NCI-H1105 (cell line): ENCODE results near the gene SOD1.
"Not testable (repeated sequence)": the region's sequence is repeated elsewhere in the genome, so short reads cannot be mapped to it uniquely, and the experiment has no call there.

ENCODE experiments used
- DNase-seq: peaks from one replicate; lab custom pipeline; 2025; lab: John Stamatoyannopoulos, UW

The SOD1 gene

GRCh38 chr21:31659536-31660258, at the start of gene SOD1:
Gene SOD1, plus strand, starts transcription at chr21:31659693. Its CDS starts 77 bp downstream, at chr21:31659770.
- peak; percentile 92 for DNase-seq

- no peak for DNase-seq
These were observed 48.0 kb upstream of the SOD1 start for GRCh38 chr21:31611445-31611844.

GRCh38 chr21:31612894-31613785, 46.4 kb upstream of the SOD1 start:
- DNase-seq, result no peak

GRCh38 chr21:31614705-31615104, 44.8 kb upstream of the SOD1 start:
- DNase-seq, result no peak

- no peak for DNase-seq
These were observed 43.3 kb upstream of the SOD1 start for GRCh38 chr21:31616216-31616615.

DNA sequence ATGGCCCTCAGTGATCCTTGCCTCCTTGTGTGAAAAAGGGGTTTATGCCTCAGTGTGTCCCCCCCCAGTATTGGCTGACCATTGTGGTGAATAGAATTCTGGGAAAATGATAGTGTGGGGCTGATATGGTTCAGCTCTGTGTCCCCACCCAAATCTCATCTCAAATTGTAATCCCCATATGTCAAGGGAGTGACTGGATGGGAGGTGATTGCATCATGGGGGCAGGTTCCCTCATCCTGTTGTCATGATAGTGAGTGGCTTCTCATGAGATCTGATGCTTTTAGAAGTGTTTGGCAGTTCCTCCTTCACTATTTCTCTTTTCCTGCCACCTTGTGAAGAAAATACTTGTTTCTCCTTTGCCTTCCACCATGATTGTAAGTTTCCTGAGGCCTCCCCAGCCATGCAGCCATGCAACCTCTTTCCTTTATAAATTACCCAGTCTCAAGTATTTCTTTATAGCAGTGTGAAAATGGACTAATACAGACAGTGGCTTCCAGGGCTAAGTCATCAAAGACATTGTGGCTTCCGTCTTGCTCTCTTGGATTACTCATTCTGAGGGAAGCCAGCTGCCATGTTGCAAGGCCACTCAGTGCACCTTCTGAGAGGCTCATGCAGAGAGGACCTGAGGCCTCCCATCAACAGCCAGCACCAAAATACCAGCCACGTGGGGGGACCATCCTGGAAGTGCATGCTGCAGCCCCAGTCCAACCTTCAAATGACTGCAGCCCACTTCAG, 40.6 kb upstream of the SOD1 start:
- DNase-seq, result no peak

GRCh38 chr21:31622397-31622796, 37.1 kb upstream of the SOD1 start:
- DNase-seq, result no peak

DNA sequence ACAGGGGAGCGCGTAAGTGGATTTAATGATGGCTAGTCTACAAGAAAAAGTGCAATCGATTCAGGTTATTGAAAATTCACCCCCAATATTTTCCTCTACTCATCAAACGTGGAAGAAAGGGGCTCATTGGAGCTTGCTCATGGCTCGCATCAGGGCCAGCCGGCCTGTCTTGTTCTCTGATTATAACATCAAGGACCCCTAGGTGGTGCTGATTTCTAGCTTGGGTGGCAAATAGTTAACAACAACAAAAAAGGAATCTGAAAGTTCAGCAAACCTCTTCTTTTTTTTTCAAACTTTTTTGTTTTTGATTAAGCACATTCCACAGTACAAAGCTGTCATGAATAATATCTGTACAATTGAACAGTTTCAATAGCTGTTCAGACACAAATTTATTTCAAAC, 35.8 kb upstream of the SOD1 start:
- no peak for DNase-seq

- no peak for DNase-seq
These were observed 35.3 kb upstream of the SOD1 start for GRCh38 chr21:31624181-31624580.

DNA sequence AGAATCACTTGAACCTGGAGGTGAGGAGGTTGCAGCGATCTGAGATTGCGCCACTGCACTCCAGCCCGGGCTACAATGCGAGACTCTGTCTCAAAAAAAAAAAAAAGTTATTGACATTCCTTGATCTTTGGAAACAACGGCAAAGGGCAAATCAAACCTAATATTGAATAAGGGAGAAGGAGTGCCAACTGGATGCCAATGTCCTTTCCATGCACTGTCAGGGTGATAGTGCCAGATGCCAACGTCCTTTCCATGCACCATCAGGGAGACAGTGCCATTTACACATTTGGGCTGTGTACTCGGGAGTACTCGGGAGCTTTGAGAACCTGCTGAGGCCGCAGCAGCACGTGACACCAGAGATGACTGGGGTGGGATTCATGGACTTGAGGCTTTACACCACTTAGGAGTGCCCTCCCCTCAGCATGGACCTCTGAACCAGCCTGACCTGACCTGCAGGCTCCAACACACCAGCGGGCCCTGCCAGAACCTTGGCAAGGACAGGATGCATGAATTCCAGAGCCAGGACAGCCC, 34.5 kb upstream of the SOD1 start:
- no peak for DNase-seq

DNA sequence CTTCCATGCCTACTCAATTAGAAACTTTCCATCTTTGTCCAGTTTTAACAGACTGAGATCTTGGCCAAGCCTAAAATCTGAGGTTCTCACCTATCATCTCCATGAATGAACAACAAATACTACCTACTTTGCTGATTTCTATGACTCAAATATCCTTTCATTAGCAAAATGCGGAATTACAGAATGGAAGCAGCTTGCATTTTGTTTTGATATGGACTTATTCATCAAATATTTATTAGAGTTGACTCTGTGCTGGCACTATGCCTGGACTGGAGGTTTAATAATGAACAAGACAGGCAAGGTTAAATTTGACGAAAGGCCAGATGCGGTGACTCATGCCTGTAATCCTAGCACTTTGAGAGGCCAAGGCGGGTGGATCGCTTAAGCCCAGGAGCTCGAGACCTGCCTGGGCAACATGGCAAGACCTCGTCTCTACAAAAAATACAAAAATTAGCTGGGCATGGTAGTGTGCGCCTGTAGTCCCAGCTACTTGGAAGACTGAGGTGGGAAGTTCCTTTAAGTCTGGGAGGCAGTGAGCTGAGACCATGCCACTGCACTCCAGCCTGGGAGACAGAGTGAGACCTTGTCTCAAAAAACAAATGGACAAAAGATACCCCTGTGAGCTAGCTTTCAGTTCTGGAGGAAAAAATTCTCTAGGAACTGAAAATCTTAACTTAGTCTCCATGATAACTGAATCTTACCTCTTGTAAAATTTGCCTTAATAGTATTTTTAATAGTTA, 29.4 kb upstream of the SOD1 start:
- DNase-seq, result peak; percentile 18

DNA sequence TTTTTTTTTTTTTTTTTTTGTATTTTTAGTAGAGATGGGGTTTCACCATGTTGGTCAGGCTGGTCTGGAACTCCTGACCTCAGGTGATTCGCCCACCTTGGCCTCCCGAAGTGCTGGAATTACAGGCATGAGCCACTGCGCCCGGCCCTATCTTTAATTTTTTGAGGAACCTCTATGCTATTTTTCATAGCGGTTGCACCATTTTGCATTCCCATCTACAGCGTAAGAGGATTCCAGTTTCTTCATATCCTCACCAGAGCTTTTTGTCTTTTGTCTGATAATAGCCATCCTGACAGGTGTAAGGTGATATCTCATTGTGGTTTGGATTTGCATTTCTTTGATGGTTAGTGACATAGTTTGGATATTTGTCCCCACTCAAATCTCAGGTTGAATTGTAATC, 27.6 kb upstream of the SOD1 start:
- DNase-seq, result not testable (repeated sequence)

DNA sequence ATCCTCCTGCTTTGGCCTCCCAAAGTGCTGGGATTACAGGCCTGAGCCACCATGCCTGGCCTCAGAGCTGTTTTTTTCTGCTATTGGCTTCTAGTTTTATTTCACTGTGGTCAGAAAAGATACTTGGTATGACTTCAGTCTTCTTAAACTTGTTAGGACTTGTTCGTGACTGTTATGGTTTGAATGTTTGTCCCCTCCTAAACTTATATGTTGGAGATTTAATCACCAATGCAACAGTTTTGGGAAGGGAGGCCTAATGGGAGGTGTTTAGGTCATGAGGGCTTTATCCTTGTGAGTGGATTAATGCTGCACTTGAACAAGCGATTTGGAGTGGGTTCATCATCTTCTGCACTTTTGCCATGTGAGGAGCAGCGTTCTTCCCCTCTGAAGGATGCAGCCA, 24.5 kb upstream of the SOD1 start:
- DNase-seq, result no peak

DNA sequence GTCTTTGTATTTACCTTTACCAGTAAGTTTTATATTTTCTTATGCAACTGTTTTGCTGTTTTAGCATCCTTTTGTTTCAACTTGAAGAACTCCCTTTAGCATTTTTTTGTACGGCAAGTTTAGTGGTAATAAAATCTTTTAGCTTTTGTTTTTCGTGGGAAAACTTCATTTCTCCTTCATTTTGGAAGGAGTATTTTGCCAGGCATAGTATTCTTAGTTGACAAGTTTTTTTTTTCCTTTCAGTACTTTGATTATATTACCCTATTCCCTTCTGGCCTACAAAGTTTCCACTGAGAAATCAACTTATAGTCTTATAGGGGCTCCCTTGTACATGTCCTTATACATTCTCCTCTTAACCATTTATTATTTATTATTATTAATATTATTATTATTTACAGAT, 22.6 kb upstream of the SOD1 start:
- no peak for DNase-seq

DNA sequence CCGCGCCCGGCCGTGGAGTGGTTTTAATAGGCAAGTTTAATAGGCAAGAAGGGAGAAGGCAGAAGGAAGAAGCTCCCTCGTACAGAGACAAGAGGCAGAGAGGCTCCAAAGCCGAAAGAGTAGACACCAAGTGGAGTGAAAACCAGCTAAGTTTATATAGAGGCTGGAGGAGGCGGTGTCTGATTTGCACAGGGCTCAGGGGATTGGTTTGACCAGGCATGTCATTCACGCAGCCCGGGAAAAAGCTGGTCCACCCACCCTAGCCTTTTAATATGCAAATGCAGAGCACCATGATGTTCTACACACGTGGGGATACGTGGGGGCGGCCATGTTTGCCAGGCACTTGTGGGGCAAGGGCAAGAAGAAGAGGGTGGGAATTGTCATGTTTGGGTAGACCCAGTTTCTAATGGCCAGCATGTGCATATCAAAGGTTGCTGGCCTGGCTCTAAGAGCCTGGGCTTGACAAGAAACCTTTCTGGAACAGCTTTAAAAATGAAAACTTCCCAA, 18.0 kb upstream of the SOD1 start:
- no peak for DNase-seq

DNA sequence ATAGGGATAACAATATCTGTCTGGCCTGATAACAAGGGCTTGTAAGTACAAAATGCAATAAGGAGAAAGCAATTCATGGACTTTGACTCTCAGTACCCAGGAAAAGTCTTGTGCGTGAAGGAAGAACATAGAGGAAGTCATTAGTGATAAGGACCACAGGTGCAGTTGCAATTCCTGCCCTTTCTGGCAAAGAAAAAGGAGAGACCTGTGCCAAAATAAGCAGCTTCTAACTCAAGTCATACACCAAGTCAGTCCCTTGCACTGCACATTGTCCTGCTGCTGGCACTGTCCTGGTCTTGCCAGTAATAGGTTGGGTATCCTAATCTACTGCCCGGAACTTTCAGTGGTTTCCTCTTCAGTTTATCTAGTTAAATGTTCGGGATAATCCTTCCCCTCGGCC, 14.8 kb upstream of the SOD1 start:
- no peak for DNase-seq

DNA sequence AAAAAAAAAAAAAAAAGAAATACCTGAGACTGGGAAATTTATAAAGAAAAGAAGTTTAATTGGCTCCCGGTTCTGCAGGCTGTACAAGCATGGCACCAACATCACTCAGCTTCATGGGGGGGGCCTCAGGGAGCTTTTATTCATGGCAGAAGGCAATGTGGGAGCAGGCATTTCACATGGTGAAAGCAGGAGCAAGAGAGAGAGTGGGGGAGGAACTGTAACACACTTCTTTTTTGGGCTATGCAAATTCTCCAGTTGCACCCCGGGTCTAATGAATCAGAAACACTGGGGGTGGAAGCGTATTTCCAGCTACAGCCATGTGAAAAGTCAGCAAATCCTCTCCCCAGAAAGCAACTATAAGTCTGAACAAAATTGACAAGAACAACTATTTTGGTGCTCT, 11.8 kb upstream of the SOD1 start:
- no peak for DNase-seq

DNA sequence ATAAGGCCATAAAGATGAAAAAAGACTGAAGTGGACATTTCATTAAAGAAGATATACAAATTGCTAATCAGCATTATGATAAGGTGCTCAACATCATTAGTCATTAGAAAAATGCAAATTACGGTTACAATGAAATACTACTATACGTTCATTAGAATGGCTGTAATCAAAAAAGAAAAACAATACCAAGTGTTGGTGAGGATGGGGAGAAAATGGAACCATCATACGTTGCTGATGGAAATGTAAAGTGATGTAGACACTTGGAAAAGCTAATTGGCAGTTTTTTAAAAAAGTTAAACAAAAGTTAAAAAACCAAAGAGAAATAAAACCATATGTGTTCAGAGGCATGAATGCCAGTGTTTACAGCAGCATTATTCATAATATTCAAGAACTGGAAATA, 8.6 kb upstream of the SOD1 start:
- DNase-seq, result no peak

- DNase-seq, result not testable (repeated sequence)
These were observed 8.0 kb upstream of the SOD1 start for GRCh38 chr21:31651491-31651890.

DNA sequence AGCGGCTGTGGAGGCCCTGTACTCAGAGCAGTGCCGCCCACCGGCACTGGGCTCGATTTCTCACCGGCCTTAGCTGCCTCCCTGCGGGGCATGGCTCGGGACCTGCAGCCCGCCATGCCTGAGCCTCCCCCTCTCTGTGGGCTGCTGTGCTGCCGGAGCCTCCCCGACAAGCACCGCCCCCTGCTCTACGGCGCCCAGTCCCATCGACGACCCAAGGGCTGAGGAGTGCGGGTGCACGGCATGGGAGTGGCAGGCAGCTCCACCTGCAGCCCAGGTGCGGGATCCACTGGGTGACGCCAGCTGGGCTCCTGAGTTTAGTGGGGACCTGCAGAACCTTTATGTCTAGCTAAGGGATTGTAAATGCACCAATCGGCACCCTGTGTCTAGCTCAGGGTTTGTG, 5.2 kb upstream of the SOD1 start:
- no peak for DNase-seq

DNA sequence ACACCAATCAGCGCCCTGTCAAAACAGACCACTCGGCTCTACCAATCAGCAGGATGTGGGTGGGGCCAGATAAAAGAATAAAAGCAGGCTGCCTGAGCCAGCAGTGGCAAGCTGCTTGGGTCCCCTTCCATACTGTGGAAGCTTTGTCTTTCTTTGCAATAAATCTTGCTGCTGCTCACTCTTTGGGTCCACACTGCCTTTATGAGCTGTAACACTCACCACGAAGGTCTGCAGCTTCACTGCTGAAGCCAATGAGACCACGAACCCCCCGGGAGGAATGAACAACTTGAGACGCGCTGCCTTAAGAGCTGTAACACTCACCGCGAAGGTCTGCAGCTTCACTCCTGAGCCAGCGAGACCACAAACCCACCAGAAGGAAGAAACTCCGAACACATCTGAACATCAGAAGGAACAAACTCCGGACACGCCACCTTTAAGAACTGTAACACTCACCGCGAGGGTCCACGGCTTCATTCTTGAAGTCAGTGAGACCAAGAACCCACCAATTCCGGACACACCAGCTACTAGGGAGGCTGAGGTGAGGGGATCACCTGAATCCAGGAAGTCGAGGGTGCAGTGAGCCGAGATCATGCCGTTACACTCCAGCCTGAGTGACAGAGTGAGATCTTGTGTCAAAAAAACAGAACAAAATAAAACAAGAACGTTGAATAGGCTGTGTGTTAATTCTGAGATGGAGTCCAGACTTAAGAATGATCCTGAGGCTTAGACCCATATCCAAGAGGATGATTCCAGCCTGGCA, 4.5 kb upstream of the SOD1 start:
- DNase-seq, result not testable (repeated sequence)
